H1 (cell line): ENCODE data around the gene SMIM44. TPM values are rescaled to one million over a fixed set of nuclear protein-coding genes. Genes with fewer than 3 reads are reported as not detected.

Experiments used
- CTCF ChIA-PET: fragments of 300-600 bp; sonication (Branson Sonifier 250); formaldehyde crosslinking; loops from one replicate; lab custom pipeline; 2021; ENCODE audit not compliant: partially characterized antibody; lab: Charles Lee
- POLR2A ChIA-PET: fragments of 300-600 bp; sonication (Branson Sonifier 250); formaldehyde crosslinking; loops from one replicate; lab custom pipeline; 2021; ENCODE audit warnings: inconsistent platforms; ENCODE audit not compliant: partially characterized antibody; lab: Charles Lee
- DNase-seq, 2 experiments: peaks; one replicate each; pipeline versions ENCODE4 v3.0.0 to v3.0.0-alpha.2; 2010 to 2022; ENCODE audit warnings: low spot score in 2 of 2, low read depth in 1 of 2, mixed read lengths in 1 of 2
- FAIRE-seq: peaks from 2 replicates; lab custom pipeline; 2011; peaks lifted over from hg19 to GRCh38; lab: Jason Lieb, UNC
- H2AFZ ChIP-seq: 2 replicates; pipeline ENCODE4 v1.8.1; 2012; ENCODE audit warnings: low read length, inconsistent platforms
- H2AK5ac ChIP-seq: 2 replicates; pipeline ENCODE4 v1.6.1; 2013; ENCODE audit warnings: low read depth, low read length
- H2BK120ac ChIP-seq: replicated peaks from 2 replicates; pipeline ENCODE3; 2013; ENCODE audit warnings: low read depth, low read length, inconsistent platforms
- H2BK12ac ChIP-seq: 2 replicates; pipeline ENCODE4 v1.6.1; 2013; ENCODE audit warnings: low read depth, low read length
- H2BK15ac ChIP-seq: 2 replicates; pipeline ENCODE4 v1.6.1; 2013; ENCODE audit warnings: low read length
- H2BK20ac ChIP-seq: 2 replicates; pipeline ENCODE4 v1.6.1; 2013; ENCODE audit warnings: low read length
- H2BK5ac ChIP-seq: 2 replicates; pipeline ENCODE4 v1.6.1; 2013; ENCODE audit warnings: low read depth, low read length
- H3K14ac ChIP-seq: 2 replicates; pipeline ENCODE4 v1.6.1; 2013; ENCODE audit warnings: inconsistent platforms; ENCODE audit not compliant: insufficient read length
- H3K18ac ChIP-seq: 2 replicates; pipeline ENCODE4 v1.6.1; 2013; ENCODE audit warnings: low read length; ENCODE audit errors: extremely low read depth
- H3K23ac ChIP-seq: 2 replicates; pipeline ENCODE4 v1.6.1; 2013; ENCODE audit warnings: inconsistent platforms; ENCODE audit not compliant: insufficient read length
- H3K23me2 ChIP-seq: 2 replicates; pipeline ENCODE4 v1.6.1; 2013; ENCODE audit warnings: low read depth, low read length
- H3K27ac ChIP-seq: 2 replicates; pipeline ENCODE4 v1.6.1; 2011; ENCODE audit warnings: low read depth, low read length, inconsistent platforms
- H3K27me3 ChIP-seq, 4 experiments: replicated peaks in 1 of 4; 1 replicate in 1 of 4; 2 replicates in 3 of 4; pipeline versions ENCODE4 v1.6.1 to v1.8.1; 2011 to 2013; ENCODE audit warnings: low read length in 3 of 4, mild to moderate bottlenecking in 3 of 4, inconsistent platforms in 2 of 4, mixed read lengths in 2 of 4, moderate library complexity in 1 of 4; ENCODE audit not compliant: control insufficient read depth in 3 of 4, insufficient read depth in 3 of 4; ENCODE audit errors: extremely low read depth in 1 of 4
- H3K36me3 ChIP-seq, 4 experiments: 2 replicates each; pipeline versions ENCODE4 v1.6.1 to v1.8.1; 2011 to 2013; ENCODE audit warnings: mild to moderate bottlenecking in 4 of 4, low read length in 3 of 4, moderate library complexity in 2 of 4, control low read depth in 1 of 4, inconsistent platforms in 1 of 4; ENCODE audit not compliant: insufficient read depth in 4 of 4, control insufficient read depth in 2 of 4
- H3K4ac ChIP-seq: replicated peaks from 2 replicates; pipeline ENCODE3; 2013; ENCODE audit warnings: low read length, low read depth, mixed read lengths, inconsistent platforms; ENCODE audit not compliant: insufficient read length
- H3K4me1 ChIP-seq, 4 experiments: replicated peaks in 1 of 4; 1 replicate in 1 of 4; 2 replicates in 3 of 4; pipeline versions ENCODE4 v1.6.1 to v1.8.1; 2011 to 2013; ENCODE audit warnings: low read length in 3 of 4, inconsistent platforms in 2 of 4, mixed read lengths in 1 of 4; ENCODE audit not compliant: insufficient read depth in 4 of 4, control insufficient read depth in 3 of 4
- H3K4me2 ChIP-seq, 2 experiments: 2 replicates each; pipeline versions ENCODE4 v1.6.1 to v1.8.1; 2011 to 2013; ENCODE audit warnings: low read depth in 2 of 2, low read length in 2 of 2, control low read depth in 1 of 2, inconsistent platforms in 1 of 2, mild to moderate bottlenecking in 1 of 2; ENCODE audit not compliant: insufficient read depth in 1 of 2
- H3K4me3 ChIP-seq, 4 experiments: fragments of 200-600, 300-600 bp in 1 of 4; sonication (generic), shearing (Covaris generic), sonication (Bioruptor Twin) in 1 of 4; 2 replicates each; pipeline versions ENCODE4 v1.5.1 to v1.8.1; 2011 to 2016; ENCODE audit warnings: low read length in 4 of 4, low read depth in 3 of 4, control low read depth in 2 of 4, inconsistent platforms in 2 of 4, mild to moderate bottlenecking in 2 of 4, mixed read lengths in 1 of 4, moderate library complexity in 1 of 4; ENCODE audit not compliant: insufficient read depth in 2 of 4; ENCODE audit errors: extremely low read depth in 1 of 4
- H3K56ac ChIP-seq: replicated peaks from 2 replicates; pipeline ENCODE3; 2013; ENCODE audit warnings: low read depth, mild to moderate bottlenecking, mixed read lengths, low read length, inconsistent platforms; ENCODE audit not compliant: insufficient read length
- H3K79me1 ChIP-seq: 2 replicates; pipeline ENCODE4 v1.6.1; 2013; ENCODE audit warnings: low read depth, low read length, control low read depth
- H3K79me2 ChIP-seq, 2 experiments: 2 replicates each; pipeline versions ENCODE4 v1.6.1 to v1.8.1; 2012 to 2013; ENCODE audit warnings: low read length in 2 of 2, mild to moderate bottlenecking in 2 of 2, inconsistent platforms in 1 of 2; ENCODE audit not compliant: insufficient read depth in 2 of 2, control insufficient read depth in 1 of 2
- H3K9ac ChIP-seq, 4 experiments: replicated peaks in 1 of 4; 1 replicate in 1 of 4; 2 replicates in 3 of 4; pipeline versions ENCODE4 v1.6.1 to v1.8.1; 2011 to 2013; ENCODE audit warnings: low read depth in 3 of 4, low read length in 3 of 4, control low read depth in 2 of 4, mild to moderate bottlenecking in 2 of 4, moderate library complexity in 2 of 4, inconsistent platforms in 1 of 4; ENCODE audit errors: extremely low read depth in 1 of 4
- H3K9me3 ChIP-seq, 2 experiments: 2 replicates each; pipeline versions ENCODE4 v1.6.1 to v1.8.1; 2012 to 2013; ENCODE audit warnings: mild to moderate bottlenecking in 2 of 2, moderate library complexity in 2 of 2, control low read depth in 1 of 2, inconsistent platforms in 1 of 2, low read depth in 1 of 2, low read length in 1 of 2, mixed read lengths in 1 of 2; ENCODE audit not compliant: insufficient read depth in 2 of 2
- H4K20me1 ChIP-seq, 2 experiments: replicated peaks in 1 of 2; 2 replicates each; pipeline versions ENCODE3 to v1.8.1; 2011 to 2013; ENCODE audit warnings: inconsistent platforms in 2 of 2, low read length in 2 of 2, mild to moderate bottlenecking in 1 of 2; ENCODE audit not compliant: insufficient read depth in 2 of 2, control insufficient read depth in 1 of 2
- H4K5ac ChIP-seq: 2 replicates; pipeline ENCODE4 v1.6.1; 2013; ENCODE audit warnings: low read length, low read depth, mixed read lengths, inconsistent platforms; ENCODE audit not compliant: insufficient read length
- H4K8ac ChIP-seq: 2 replicates; pipeline ENCODE4 v1.8.0; 2013; ENCODE audit warnings: mild to moderate bottlenecking, moderate library complexity, low read length, inconsistent platforms; ENCODE audit not compliant: insufficient read depth; ENCODE audit errors: extremely low read depth
- H4K91ac ChIP-seq: replicated peaks from 2 replicates; pipeline ENCODE3; 2013; ENCODE audit warnings: low read length, mixed read lengths, inconsistent platforms; ENCODE audit not compliant: insufficient read length
- CTCF ChIP-seq, 3 experiments: IDR thresholded peaks; 1 replicate in 2 of 3; 2 replicates in 1 of 3; pipeline versions ENCODE4 v1.5.1 to v1.6.1; 2011; ENCODE audit warnings: low read length in 3 of 3, mild to moderate bottlenecking in 3 of 3, inconsistent platforms in 2 of 3, low read depth in 1 of 3, moderate library complexity in 1 of 3; ENCODE audit not compliant: insufficient read depth in 1 of 3; ENCODE audit errors: control extremely low read depth in 1 of 3
- POLR2A ChIP-seq, 2 experiments: IDR thresholded peaks; 1 replicate in 1 of 2; 2 replicates in 1 of 2; pipeline ENCODE4 v1.6.1; 2011; ENCODE audit warnings: low read depth in 2 of 2, low read length in 2 of 2, mild to moderate bottlenecking in 2 of 2; ENCODE audit errors: control extremely low read depth in 1 of 2
- TEAD4 ChIP-seq: IDR thresholded peaks from 2 replicates; pipeline ENCODE4 v1.6.1; 2012; ENCODE audit warnings: low read depth, low read length, inconsistent platforms, mixed read lengths
- WGBS, 2 experiments: shearing (Covaris generic) in 1 of 2; methylation state at CpG; one replicate each; pipeline versions ENCODE4 v1.1.6 to v1.1.7; 2013 to 2015; ENCODE audit warnings: low lambda C conversion rate in 2 of 2, mixed read lengths in 2 of 2, inconsistent platforms in 1 of 2, low coverage in 1 of 2, missing lambda C conversion rate in 1 of 2; ENCODE audit not compliant: insufficient replicate concordance in 2 of 2, insufficient coverage in 1 of 2, insufficient read length in 1 of 2; ENCODE audit errors: extremely low coverage in 1 of 2, missing lambda C conversion rate in 1 of 2; 5-methylcytosine and 5-hydroxymethylcytosine counted together
- polyA plus RNA-seq, 7 experiments: library from polyadenylated mRNA; depleted of rRNA in 3 of 7; stranded (reverse) in 5 of 7; unstranded in 2 of 7; fragments of >200 nt in 5 of 7; fragments of 200-250 nt in 2 of 7; gene quantifications; 1 replicate in 5 of 7; 2 replicates in 1 of 7; 4 replicates in 1 of 7; pipeline versions ENCODE4 v1.2.1 to v1.2.3, GENCODE V29; 2011 to 2013; ENCODE audit warnings: missing spikeins in 2 of 7, mixed read lengths in 2 of 7
- total RNA-seq: library from RNA; stranded (reverse); fragmentation: NEBNext Ultra II Directional; extraction: Animal tissue kit (Norgen Biotek cat#: 25700); gene quantifications from 2 replicates; pipeline ENCODE4 v1.2.1, GENCODE V29; 2021

SMIM44 gene
- total and polyA plus RNA-seq, 2 of the 8 experiments (the other 6 are each of a cell fraction or from before 2014, with no cell fraction given), result not detected

GRCh38 chr19:3531716-3532115, 48.5 kb upstream of the SMIM44 start:
- Histone ChIP-seq H3K9ac (no peak overlapping the region), H2BK12ac (no peak overlapping the region), H2BK15ac (no peak overlapping the region), H3K4me2 (no peak overlapping the region), H3K23me2 (peaks cover 9% of the 10 kb centered on the region; the same call in 1 of the 2 replicates), H3K9me3 (no peaks in the 10 kb centered on the region), H2BK20ac (no peak overlapping the region), H3K4me3 (no peak overlapping the region), H3K23ac (no peak overlapping the region), H3K14ac (no peak overlapping the region), H3K27ac (no peak overlapping the region), H3K56ac (no peak overlapping the region), H4K8ac (peak overlapping the region; percentile 85; the same call in 1 of the 2 replicates), H4K91ac (no peak overlapping the region), H2AK5ac (no peak overlapping the region), H4K20me1 (peaks cover 1 to 9% of the 10 kb centered on the region in 2 experiments), H2AFZ (no peak overlapping the region), H4K5ac (no peak overlapping the region), H2BK5ac (no peak overlapping the region), H3K4ac (no peak overlapping the region), H3K79me2 (no peaks in the 10 kb centered on the region), H2BK120ac (no peak overlapping the region), H3K27me3 (no peaks in the 10 kb centered on the region), H3K4me1 (no peaks in the 10 kb centered on the region; a peak in 1 of 7 replicates), H3K36me3 (peaks cover 7 to 44% (median 26%) of the 10 kb centered on the region in 4 experiments; a peak in 7 of 8 replicates), H3K79me1 (no peaks in the 10 kb centered on the region), H3K18ac (no peak overlapping the region)
- ChIA-PET POLR2A (interaction anchor here (0.8 to 2.1 kb wide), 10 partner anchors 9 to 63 kb away, joined by 3 to 7 read pairs (median 4); partner anchors contain the start of gene MFSD12), CTCF (interaction anchor here (0.6 to 6.9 kb wide), 7 partner anchors 12 to 607 kb away, joined by 3 to 54 read pairs (median 4); partner anchors contain the start of gene MFSD12)
- FAIRE-seq (no peak), DNase-seq (no peak)
- TF ChIP-seq POLR2A (IDR thresholded peaks at IDR 0.05; ENCODE audit: control extremely low read depth in 1 of 2, low read depth in 2 of 2, low read length in 2 of 2), result no peak
- TF ChIP-seq CTCF (IDR thresholded peaks at IDR 0.05; ENCODE audit: control extremely low read depth in 1 of 3, insufficient read depth in 1 of 3, low read depth in 1 of 3, low read length in 3 of 3), result peak in 2 of 3 experiments; percentile 8 to 28; a peak in 2 of 4 replicates
- peak; percentile 75 for TF ChIP-seq TEAD4
- WGBS, 2 experiments, result 92% methylated on average over 23 of the region's 29 CpGs; no CpG with 5 or more reads in 1 of the 2 experiments
